ENCODE measurements around the gene DNTTIP2.
A peak's percentile ranks its signal among the peaks of the same experiment; 100 is the strongest.

The DNTTIP2 gene

GRCh38 chr1:93904228-93904627, 25.2 kb upstream of the DNTTIP2 start:
- H3K4me3 ChIP-seq (ENCODE audit: low read depth, low read length), result no peak overlapping the region
- peak; percentile 20 for DNase-seq (ENCODE audit: low read depth)
- TF ChIP-seq CTCF (IDR thresholded peaks at IDR 0.05; ENCODE audit: insufficient read depth, low read depth, low read length, missing control alignments), result no peak

GRCh38 chr1:93900723-93901504, 21.9 kb upstream of the DNTTIP2 start:
- H3K4me3 ChIP-seq (ENCODE audit: low read depth, low read length), result no peak overlapping the region
- no peak for TF ChIP-seq CTCF (IDR thresholded peaks at IDR 0.05; ENCODE audit: insufficient read depth, low read depth, low read length, missing control alignments)
- no peak for DNase-seq (ENCODE audit: low read depth)

GRCh38 chr1:93899543-93900207, 20.7 kb upstream of the DNTTIP2 start:
- no peak overlapping the region for H3K4me3 ChIP-seq (ENCODE audit: low read depth, low read length)
- no peak for TF ChIP-seq CTCF (IDR thresholded peaks at IDR 0.05; ENCODE audit: insufficient read depth, low read depth, low read length, missing control alignments)
- DNase-seq (ENCODE audit: low read depth), result no peak

- no peak overlapping the region for H3K4me3 ChIP-seq (ENCODE audit: low read depth, low read length)
- DNase-seq (ENCODE audit: low read depth), result no peak
- TF ChIP-seq CTCF (IDR thresholded peaks at IDR 0.05; ENCODE audit: insufficient read depth, low read depth, low read length, missing control alignments), result no peak
These were observed 9.9 kb upstream of the DNTTIP2 start for GRCh38 chr1:93888900-93889299.

- DNase-seq (ENCODE audit: low read depth), result no peak
- TF ChIP-seq CTCF (IDR thresholded peaks at IDR 0.05; ENCODE audit: insufficient read depth, low read depth, low read length, missing control alignments), result no peak
- no peak overlapping the region for H3K4me3 ChIP-seq (ENCODE audit: low read depth, low read length)
These were observed 3.3 kb upstream of the DNTTIP2 start for GRCh38 chr1:93882269-93882668.

- TF ChIP-seq CTCF (IDR thresholded peaks at IDR 0.05; ENCODE audit: insufficient read depth, low read depth, low read length, missing control alignments), result no peak
- DNase-seq (ENCODE audit: low read depth), result no peak
- H3K4me3 ChIP-seq (ENCODE audit: low read depth, low read length), result no peak overlapping the region
These were observed 1.7 kb upstream of the DNTTIP2 start for GRCh38 chr1:93880731-93881130.
